GM21576 (cell line): ENCODE measurements around the gene EDNRA.

Experiments
- ATAC-seq: cut with Tn5 transposase; IDR thresholded peaks from one replicate; pipeline ENCODE4 v1.9.1; 2021; ENCODE audit warnings: mild to moderate bottlenecking, moderate library complexity; ENCODE audit not compliant: unreplicated experiment

Gene EDNRA

GRCh38 chr4:147586032-147586431 is 105.1 kb downstream of the EDNRA start:
- no peak for ATAC-seq

- ATAC-seq, result peak; percentile 80
Measured at GRCh38 chr4:147586637-147587036, 105.7 kb downstream of the EDNRA start.

GRCh38 chr4:147587041-147587440 is 106.1 kb downstream of the EDNRA start:
- ATAC-seq, result no peak

- no peak for ATAC-seq
Measured at GRCh38 chr4:147589586-147589985, 108.7 kb downstream of the EDNRA start.

GRCh38 chr4:147590249-147590920 is 109.5 kb downstream of the EDNRA start:
- no peak for ATAC-seq

GRCh38 chr4:147591106-147591505 is 110.2 kb downstream of the EDNRA start:
- no peak for ATAC-seq

GRCh38 chr4:147594107-147594506 is 113.2 kb downstream of the EDNRA start:
- ATAC-seq, result no peak
